GM19239 (cell line): Measurements from ENCODE around the gene GRK5.

Experiments
- DNase-seq: peaks from one replicate; pipeline ENCODE4 v3.0.0; 2011; ENCODE audit warnings: low spot score; ENCODE audit not compliant: insufficient read length
- FAIRE-seq: peaks from 2 replicates; lab custom pipeline; 2011; peaks lifted over from hg19 to GRCh38; lab: Jason Lieb, UNC

The GRK5 gene

DNA sequence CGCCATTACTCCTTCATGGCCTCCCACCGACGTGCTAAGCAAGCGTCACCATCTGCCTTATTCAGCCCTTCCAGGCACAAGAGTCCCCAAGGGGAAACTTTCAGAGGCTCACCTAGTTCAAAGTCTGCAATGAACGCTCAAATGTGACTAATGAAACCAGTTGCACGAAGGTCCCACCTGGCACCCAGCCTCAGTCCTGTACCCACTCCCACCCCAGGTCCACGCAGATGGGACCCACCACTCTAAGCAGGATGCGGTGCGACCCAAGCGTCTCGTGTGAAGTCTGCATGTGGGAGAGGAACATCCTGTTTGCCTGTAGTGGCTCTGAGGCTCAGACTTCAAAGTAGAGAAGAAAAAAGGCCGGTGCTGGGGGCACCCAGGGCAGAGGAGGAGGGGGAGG lies 294.8 kb downstream of the GRK5 start:
- peak; percentile 61 for DNase-seq
- FAIRE-seq = peak; percentile 77

DNA sequence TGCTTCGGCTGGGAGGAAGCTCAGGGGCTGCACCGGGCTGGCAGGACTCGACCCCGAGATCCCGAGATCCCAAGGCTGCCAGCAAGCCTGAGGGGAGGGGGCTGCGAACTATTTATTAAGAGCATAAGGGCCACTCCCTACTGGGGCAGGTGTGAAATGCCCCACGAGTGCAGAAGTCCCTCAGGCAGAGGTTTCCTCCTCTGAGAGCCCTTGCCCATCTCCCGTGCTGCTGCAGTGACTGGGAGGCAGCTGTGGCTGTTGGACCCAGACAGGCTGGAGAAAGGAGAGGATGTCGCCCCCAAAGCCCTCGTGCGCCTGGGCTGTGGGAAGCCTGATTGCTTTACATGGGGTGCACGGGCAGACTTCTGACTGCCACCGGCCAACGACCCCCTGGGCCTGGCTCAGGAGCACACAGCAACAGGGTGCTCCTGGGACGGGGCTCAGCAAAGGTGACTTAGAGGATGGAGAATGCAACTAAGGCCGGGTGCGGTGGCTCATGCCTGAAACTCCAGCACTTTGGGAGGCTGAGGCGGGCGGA lies 295.3 kb downstream of the GRK5 start:
- DNase-seq (no peak), FAIRE-seq (no peak)

DNA sequence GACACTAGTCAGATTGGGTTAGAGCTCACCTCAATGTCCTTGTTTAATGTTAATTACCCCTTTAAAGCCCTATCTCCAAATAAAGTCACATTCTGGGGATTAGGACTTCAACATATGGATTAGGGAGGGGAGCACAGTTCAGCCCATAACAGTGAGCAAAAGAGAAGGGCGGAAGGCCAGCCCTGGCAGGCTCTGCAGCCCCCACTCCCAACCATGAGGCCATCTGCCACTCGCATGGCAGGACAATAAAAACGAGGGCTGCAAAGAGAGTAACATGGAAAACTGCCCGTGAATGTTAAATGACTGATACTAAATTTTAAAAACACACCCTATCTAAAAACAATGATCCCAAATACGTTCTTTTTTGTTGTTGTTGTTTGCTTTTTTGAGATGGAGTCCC lies 296.4 kb downstream of the GRK5 start:
- FAIRE-seq = no peak
- DNase-seq = no peak

GRCh38 chr10:119504651-119505050 lies 297.3 kb downstream of the GRK5 start:
- DNase-seq = no peak
- FAIRE-seq = no peak

DNA sequence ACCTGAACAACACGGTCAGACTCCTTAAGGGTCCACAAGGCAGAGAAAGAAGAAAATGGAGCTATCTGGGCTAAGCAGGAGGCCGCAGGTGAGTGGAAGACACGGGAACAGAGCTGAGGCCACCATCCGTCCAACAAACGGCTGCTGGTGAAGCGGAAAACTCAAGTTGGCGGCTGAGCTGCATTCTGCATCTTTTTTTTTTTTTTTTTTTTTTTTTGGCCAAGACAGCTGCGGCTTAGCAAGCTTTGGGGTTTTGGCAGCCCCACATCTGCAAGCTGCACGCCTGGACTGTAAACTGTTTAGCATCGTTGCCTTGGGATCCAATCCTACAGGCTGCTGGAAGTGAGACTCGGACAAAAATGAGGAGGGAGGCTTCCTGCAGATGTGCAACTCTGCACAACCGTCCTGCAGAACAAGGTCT lies 297.8 kb downstream of the GRK5 start:
- no peak for FAIRE-seq
- DNase-seq = no peak
